Calu3 (cell line): ENCODE data around the gene PACS2. TPM values are rescaled to one million over a fixed set of nuclear protein-coding genes. Genes with fewer than 3 reads are reported as not detected.

Experiments used
- BruUV-seq: library from RNA; stranded (reverse); fragments of 400-500 nt; replicated peaks from 2 replicates; lab custom pipeline; 2021; lab: Mats Ljungman, UMichigan
- CTCF ChIA-PET: fragments of 300-600 bp; sonication (Branson Sonifier 250); formaldehyde crosslinking; loops from one replicate; lab custom pipeline; 2022; ENCODE audit warnings: antibody characterized with exemption; lab: Charles Lee
- DNase-seq: peaks from one replicate; pipeline ENCODE4 v3.0.0; 2022
- H3K27ac Mint-ChIP-seq: one replicate; pipeline ENCODE4 v1.8.0; 2022; ENCODE audit warnings: mixed read lengths; ENCODE audit not compliant: unreplicated experiment
- H3K27me3 Mint-ChIP-seq: one replicate; pipeline ENCODE4 v1.8.0; 2022; ENCODE audit warnings: mixed read lengths; ENCODE audit not compliant: unreplicated experiment
- H3K36me3 Mint-ChIP-seq: one replicate; pipeline ENCODE4 v1.8.0; 2022; ENCODE audit warnings: mild to moderate bottlenecking, moderate library complexity, mixed read lengths; ENCODE audit not compliant: insufficient read depth, unreplicated experiment
- H3K4me1 Mint-ChIP-seq: one replicate; pipeline ENCODE4 v1.8.0; 2022; ENCODE audit warnings: mild to moderate bottlenecking, low read depth, mixed read lengths; ENCODE audit not compliant: unreplicated experiment
- H3K4me3 Mint-ChIP-seq: one replicate; pipeline ENCODE4 v1.8.0; 2022; ENCODE audit warnings: mild to moderate bottlenecking, low read depth, moderate library complexity, mixed read lengths; ENCODE audit not compliant: unreplicated experiment
- H3K9me3 Mint-ChIP-seq: one replicate; pipeline ENCODE4 v1.8.0; 2022; ENCODE audit warnings: low read depth, mixed read lengths; ENCODE audit not compliant: unreplicated experiment
- intact Hi-C: fragments of 100-400 bp; cut with micrococcal nuclease; formaldehyde crosslinking; loops from one replicate; pipeline ENCODE4 v1.10.0; 2022; ENCODE audit not compliant: unreplicated experiment
- total RNA-seq: library from RNA; stranded (reverse); gene quantifications from 2 replicates; pipeline ENCODE4 v1.2.3, GENCODE V29; 2022
- TF ChIP-seq, protein P1 (sequence below): fragments of 200-600 bp; IDR thresholded peaks from one replicate; pipeline ENCODE4 v1.8.0; 2022; ENCODE audit warnings: antibody characterized with exemption; ENCODE audit not compliant: unreplicated experiment

PACS2 gene
- total RNA-seq, 1 experiment from 2014 or later = 77.3 TPM

- no TSS peak for BruUV-seq
- intact Hi-C loops = no loop called here
- Mint-ChIP-seq H3K9me3 (no peaks in the 10 kb centered on the region), H3K36me3 (peaks cover 4% of the 10 kb centered on the region), H3K27ac (no peak overlapping the region), H3K4me3 (no peak overlapping the region), H3K27me3 (no peaks in the 10 kb centered on the region), H3K4me1 (no peaks in the 10 kb centered on the region)
- DNase-seq = no peak
- CTCF ChIA-PET = interaction anchor here (0.5 kb wide), 1 partner anchor 38 kb away, joined by 3 read pairs; no protein-coding TSS in a partner anchor
- TF ChIP-seq, protein P1, sequence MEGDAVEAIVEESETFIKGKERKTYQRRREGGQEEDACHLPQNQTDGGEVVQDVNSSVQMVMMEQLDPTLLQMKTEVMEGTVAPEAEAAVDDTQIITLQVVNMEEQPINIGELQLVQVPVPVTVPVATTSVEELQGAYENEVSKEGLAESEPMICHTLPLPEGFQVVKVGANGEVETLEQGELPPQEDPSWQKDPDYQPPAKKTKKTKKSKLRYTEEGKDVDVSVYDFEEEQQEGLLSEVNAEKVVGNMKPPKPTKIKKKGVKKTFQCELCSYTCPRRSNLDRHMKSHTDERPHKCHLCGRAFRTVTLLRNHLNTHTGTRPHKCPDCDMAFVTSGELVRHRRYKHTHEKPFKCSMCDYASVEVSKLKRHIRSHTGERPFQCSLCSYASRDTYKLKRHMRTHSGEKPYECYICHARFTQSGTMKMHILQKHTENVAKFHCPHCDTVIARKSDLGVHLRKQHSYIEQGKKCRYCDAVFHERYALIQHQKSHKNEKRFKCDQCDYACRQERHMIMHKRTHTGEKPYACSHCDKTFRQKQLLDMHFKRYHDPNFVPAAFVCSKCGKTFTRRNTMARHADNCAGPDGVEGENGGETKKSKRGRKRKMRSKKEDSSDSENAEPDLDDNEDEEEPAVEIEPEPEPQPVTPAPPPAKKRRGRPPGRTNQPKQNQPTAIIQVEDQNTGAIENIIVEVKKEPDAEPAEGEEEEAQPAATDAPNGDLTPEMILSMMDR = no peak
These were observed 33.0 kb upstream of the PACS2 start for GRCh38 chr14:105281371-105282097.

GRCh38 chr14:105282098-105282725 lies 32.3 kb upstream of the PACS2 start:
- no TSS peak for BruUV-seq
- intact Hi-C loops = no loop called here
- Mint-ChIP-seq H3K4me1 (no peaks in the 10 kb centered on the region), H3K4me3 (no peak overlapping the region), H3K27me3 (no peaks in the 10 kb centered on the region), H3K27ac (no peak overlapping the region), H3K36me3 (peaks cover 4% of the 10 kb centered on the region), H3K9me3 (no peaks in the 10 kb centered on the region)
- DNase-seq = no peak
- CTCF ChIA-PET = no interaction called here
- TF ChIP-seq, protein P1 = no peak

- CTCF ChIA-PET = no interaction called here
- H3K4me3 Mint-ChIP-seq = no peak overlapping the region
- no peak for DNase-seq
- no peaks in the 10 kb centered on the region for H3K4me1 Mint-ChIP-seq
- H3K27ac Mint-ChIP-seq = no peak overlapping the region
- TF ChIP-seq, protein P1 = no peak
- H3K27me3 Mint-ChIP-seq = no peaks in the 10 kb centered on the region
- no TSS peak for BruUV-seq
- no peaks in the 10 kb centered on the region for H3K9me3 Mint-ChIP-seq
- H3K36me3 Mint-ChIP-seq = peaks cover 4% of the 10 kb centered on the region
- intact Hi-C loops = no loop called here
These were observed 31.5 kb upstream of the PACS2 start for GRCh38 chr14:105283028-105283427.

DNA sequence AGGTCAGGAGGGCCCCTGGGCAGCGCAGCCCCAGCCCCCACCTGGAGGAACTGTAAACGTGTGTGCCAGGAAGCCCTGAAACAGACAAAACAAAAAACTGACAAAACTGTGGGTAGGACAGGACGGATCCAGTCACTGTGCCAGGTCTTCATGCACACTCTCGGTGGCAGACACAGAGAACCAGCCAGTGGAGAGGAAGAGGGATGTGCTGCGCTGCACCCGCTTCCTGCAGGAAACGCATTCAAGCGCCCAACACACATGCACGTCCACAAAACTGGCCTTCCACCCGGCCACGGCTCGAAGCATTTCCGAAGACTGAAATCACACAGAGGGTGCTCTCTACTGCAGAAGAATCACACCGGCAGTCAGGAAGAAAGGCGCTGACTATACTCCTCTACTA lies 30.6 kb upstream of the PACS2 start:
- CTCF ChIA-PET = no interaction called here
- TF ChIP-seq, protein P1 = no peak
- Mint-ChIP-seq H3K27me3 (no peaks in the 10 kb centered on the region), H3K36me3 (peaks cover 4% of the 10 kb centered on the region), H3K9me3 (no peaks in the 10 kb centered on the region), H3K27ac (no peak overlapping the region), H3K4me1 (no peaks in the 10 kb centered on the region), H3K4me3 (no peak overlapping the region)
- intact Hi-C loops = no loop called here
- BruUV-seq = no TSS peak
- no peak for DNase-seq
